ENCODE results near the gene VPS26A. TPM values are rescaled to one million over a fixed set of nuclear protein-coding genes. Genes with fewer than 3 reads are reported as not detected.
A peak's percentile ranks its signal among the peaks of the same experiment; 100 is the strongest.

VPS26A gene
- total RNA-seq, 5 donors from 2014 or later (not counting 1 experiment from before 2014, with no cell fraction given): 24.6 to 35.8 (median 28.2) TPM

- H3K36me3 Mint-ChIP-seq: no peaks in the 10 kb centered on the region
- peak overlapping the region; percentile 48 for H3K27ac ChIP-seq (ENCODE audit: low read length)
Measured at GRCh38 chr10:69215405-69216171, 91.6 kb downstream of the VPS26A start.

GRCh38 chr10:69216577-69217118 lies 92.7 kb downstream of the VPS26A start:
- Mint-ChIP-seq H3K27me3 (no peaks in the 10 kb centered on the region), H3K4me3 (no peak overlapping the region), H3K4me1 (peaks cover 21 to 28% (median 23%) of the 10 kb centered on the region in 3 donors), H3K36me3 (no peaks in the 10 kb centered on the region), H3K27ac (no peak overlapping the region), H3K9me3 (peaks cover 0 to 5% (median 0%) of the 10 kb centered on the region in 3 donors)
- DNase-seq (no peak), ATAC-seq (replicated peaks in 1 of 4) (no peak)
- ChIA-PET CTCF (interaction anchor here (0.6 kb wide), 2 partner anchors 15 to 110 kb away, joined by 3 to 4 read pairs; no protein-coding TSS in a partner anchor), POLR2A (no interaction called here)
- Histone ChIP-seq H3K27ac (ENCODE audit: low read length) (no peak overlapping the region), H3K27me3 (replicated peaks in 1 of 2; ENCODE audit: control insufficient read depth in 2 of 2, extremely low read depth in 1 of 2, insufficient read depth in 2 of 2, low read length in 1 of 2) (no peaks in the 10 kb centered on the region), H3K4me3 (ENCODE audit: control insufficient read depth in 1 of 2, extremely low read depth in 1 of 2, low read length in 1 of 2) (no peak overlapping the region), H3K36me3 (ENCODE audit: control insufficient read depth in 2 of 2, extremely low read depth in 1 of 2, insufficient read depth in 1 of 2, low read length in 1 of 2) (no peaks in the 10 kb centered on the region), H3K9me3 (no peaks in the 10 kb centered on the region), H3K4me1 (ENCODE audit: control insufficient read depth in 1 of 2, extremely low read depth in 1 of 2, insufficient read depth in 2 of 2, low read length in 2 of 2) (peaks cover 5 to 12% of the 10 kb centered on the region in 2 experiments)
- 90% methylated on average over 4 of the region's 11 CpGs for WGBS (ENCODE audit: insufficient coverage)

More at GRCh38 chr10:69215405-69216171, 91.6 kb downstream of the VPS26A start:
- H3K9me3 ChIP-seq: no peaks in the 10 kb centered on the region
- POLR2A ChIA-PET: interaction anchor here in 1 of 2 donors (0.6 kb wide), 2 partner anchors 9 to 104 kb away, joined by 4 to 5 read pairs; no protein-coding TSS in a partner anchor
- no peaks in the 10 kb centered on the region for H3K36me3 ChIP-seq (ENCODE audit: control insufficient read depth in 2 of 2, extremely low read depth in 1 of 2, insufficient read depth in 1 of 2, low read length in 1 of 2)
- no peak overlapping the region for H3K4me3 ChIP-seq (ENCODE audit: control insufficient read depth in 1 of 2, extremely low read depth in 1 of 2, low read length in 1 of 2)
- DNase-seq (peak in 14 of 35 experiments; percentile 7 to 59 (median 20)), ATAC-seq (replicated peaks in 1 of 4) (peak in 2 of 4 experiments; percentile 82 to 89)
- CTCF ChIA-PET: interaction anchor here (0.6 to 1.3 kb wide), 6 partner anchors 9 to 41 kb away, joined by 3 to 7 read pairs (median 4); no protein-coding TSS in a partner anchor
- peaks cover 5 to 7% of the 10 kb centered on the region in 2 experiments for H3K4me1 ChIP-seq (ENCODE audit: control insufficient read depth in 1 of 2, extremely low read depth in 1 of 2, insufficient read depth in 2 of 2, low read length in 2 of 2)
- peaks cover 18 to 23% (median 19%) of the 10 kb centered on the region in 3 donors for H3K4me1 Mint-ChIP-seq
- H3K27ac Mint-ChIP-seq: peak overlapping the region; percentile 77
- H3K27me3 Mint-ChIP-seq: no peaks in the 10 kb centered on the region
- peak overlapping the region in 1 of 3 donors; percentile 29 for H3K4me3 Mint-ChIP-seq
- no peaks in the 10 kb centered on the region for H3K27me3 ChIP-seq (replicated peaks in 1 of 2; ENCODE audit: control insufficient read depth in 2 of 2, extremely low read depth in 1 of 2, insufficient read depth in 2 of 2, low read length in 1 of 2)
- 23% methylated on average over 6 of the region's 10 CpGs for WGBS (ENCODE audit: insufficient coverage)
- H3K9me3 Mint-ChIP-seq: peaks cover 0 to 5% (median 0%) of the 10 kb centered on the region in 3 donors

- Mint-ChIP-seq H3K4me3 (no peak overlapping the region), H3K27ac (no peak overlapping the region), H3K9me3 (peaks cover 0 to 5% (median 0%) of the 10 kb centered on the region in 3 donors), H3K36me3 (no peaks in the 10 kb centered on the region), H3K27me3 (no peaks in the 10 kb centered on the region), H3K4me1 (peaks cover 27 to 34% (median 29%) of the 10 kb centered on the region in 3 donors)
- no peak overlapping the region for H3K4me3 ChIP-seq (ENCODE audit: control insufficient read depth in 1 of 2, extremely low read depth in 1 of 2, low read length in 1 of 2)
- 93% methylated on average over 3 of the region's 4 CpGs for WGBS (ENCODE audit: insufficient coverage)
- no peak overlapping the region for H3K27ac ChIP-seq (ENCODE audit: low read length)
- ChIA-PET CTCF (interaction anchor here in 1 of 2 donors (0.6 kb wide), 1 partner anchor 111 kb away, joined by 3 read pairs; no protein-coding TSS in a partner anchor), POLR2A (no interaction called here)
- DNase-seq: no peak
- no peaks in the 10 kb centered on the region for H3K36me3 ChIP-seq (ENCODE audit: control insufficient read depth in 2 of 2, extremely low read depth in 1 of 2, insufficient read depth in 1 of 2, low read length in 1 of 2)
- H3K4me1 ChIP-seq (ENCODE audit: control insufficient read depth in 1 of 2, extremely low read depth in 1 of 2, insufficient read depth in 2 of 2, low read length in 2 of 2): peaks cover 5 to 18% of the 10 kb centered on the region in 2 experiments
- no peak for ATAC-seq (replicated peaks in 1 of 4)
- no peaks in the 10 kb centered on the region for H3K9me3 ChIP-seq
- H3K27me3 ChIP-seq (replicated peaks in 1 of 2; ENCODE audit: control insufficient read depth in 2 of 2, extremely low read depth in 1 of 2, insufficient read depth in 2 of 2, low read length in 1 of 2): no peaks in the 10 kb centered on the region
Measured at GRCh38 chr10:69217119-69217754, 93.3 kb downstream of the VPS26A start.

- Mint-ChIP-seq H3K9me3 (peaks cover 0 to 5% (median 0%) of the 10 kb centered on the region in 3 donors), H3K36me3 (no peaks in the 10 kb centered on the region), H3K27ac (no peak overlapping the region), H3K4me3 (no peak overlapping the region), H3K27me3 (no peaks in the 10 kb centered on the region), H3K4me1 (peaks cover 38 to 44% (median 40%) of the 10 kb centered on the region in 3 donors)
- DNase-seq: no peak
- Histone ChIP-seq H3K4me3 (ENCODE audit: control insufficient read depth in 1 of 2, extremely low read depth in 1 of 2, low read length in 1 of 2) (no peak overlapping the region), H3K9me3 (no peaks in the 10 kb centered on the region), H3K4me1 (ENCODE audit: control insufficient read depth in 1 of 2, extremely low read depth in 1 of 2, insufficient read depth in 2 of 2, low read length in 2 of 2) (peaks cover 6 to 29% of the 10 kb centered on the region in 2 experiments), H3K36me3 (ENCODE audit: control insufficient read depth in 2 of 2, extremely low read depth in 1 of 2, insufficient read depth in 1 of 2, low read length in 1 of 2) (no peaks in the 10 kb centered on the region), H3K27ac (ENCODE audit: low read length) (no peak overlapping the region), H3K27me3 (replicated peaks in 1 of 2; ENCODE audit: control insufficient read depth in 2 of 2, extremely low read depth in 1 of 2, insufficient read depth in 2 of 2, low read length in 1 of 2) (no peaks in the 10 kb centered on the region)
- ATAC-seq (replicated peaks in 1 of 4): no peak
- 92% methylated on average over 2 of the region's 6 CpGs for WGBS (ENCODE audit: insufficient coverage)
- CTCF ChIA-PET: interaction anchor here in 1 of 2 donors (0.7 kb wide), 1 partner anchor 494 kb away, joined by 3 read pairs; no protein-coding TSS in a partner anchor
- POLR2A ChIA-PET: no interaction called here
Measured at GRCh38 chr10:69218831-69219230, 94.9 kb downstream of the VPS26A start.

GRCh38 chr10:69220041-69220451 lies 96.1 kb downstream of the VPS26A start, which contains the start of gene HKDC1:
HKDC1 (plus strand) TSS chr10:69220332; CDS start chr10:69220436, 104 bp downstream.
- Mint-ChIP-seq H3K9me3 (no peaks in the 10 kb centered on the region), H3K27me3 (no peaks in the 10 kb centered on the region), H3K4me1 (peaks cover 36 to 40% (median 36%) of the 10 kb centered on the region in 3 donors), H3K36me3 (no peaks in the 10 kb centered on the region), H3K27ac (peak within 1 kb of the TSS in 1 of 2 donors; percentile 70), H3K4me3 (no peak within 1 kb of the TSS)
- Histone ChIP-seq H3K27me3 (replicated peaks in 1 of 2; ENCODE audit: control insufficient read depth in 2 of 2, extremely low read depth in 1 of 2, insufficient read depth in 2 of 2, low read length in 1 of 2) (no peaks in the 10 kb centered on the region), H3K4me3 (ENCODE audit: control insufficient read depth in 1 of 2, extremely low read depth in 1 of 2, low read length in 1 of 2) (no peak within 1 kb of the TSS), H3K36me3 (ENCODE audit: control insufficient read depth in 2 of 2, extremely low read depth in 1 of 2, insufficient read depth in 1 of 2, low read length in 1 of 2) (no peaks in the 10 kb centered on the region), H3K4me1 (ENCODE audit: control insufficient read depth in 1 of 2, extremely low read depth in 1 of 2, insufficient read depth in 2 of 2, low read length in 2 of 2) (peaks cover 6 to 36% of the 10 kb centered on the region in 2 experiments), H3K27ac (ENCODE audit: low read length) (no peak within 1 kb of the TSS), H3K9me3 (no peaks in the 10 kb centered on the region)
- DNase-seq (no peak), ATAC-seq (replicated peaks in 1 of 4) (no peak)
- POLR2A ChIA-PET: interaction anchor here in 1 of 2 donors (0.5 kb wide), 1 partner anchor 98 kb away, joined by 10 read pairs; no protein-coding TSS in a partner anchor
- CTCF ChIA-PET: interaction anchor here in 1 of 2 donors (0.6 to 1.6 kb wide), 3 partner anchors 18 to 214 kb away, joined by 3 to 5 read pairs (median 4); no protein-coding TSS in a partner anchor
- 98% methylated on average over 7 of the region's 8 CpGs for WGBS (ENCODE audit: insufficient coverage)
